ENCODE measurements around the gene EFCAB12. TPM values are rescaled to one million over a fixed set of nuclear protein-coding genes. Genes with fewer than 3 reads are reported as not detected.

Gene EFCAB12
- total RNA-seq, 3 donors from 2014 or later (not counting 1 experiment from before 2014, with no cell fraction given): 0.94 to 3.3 (median 1.4) TPM

- intact Hi-C loops (cut with micrococcal nuclease): no loop called here
- Mint-ChIP-seq H3K4me1 (no peaks in the 10 kb centered on the region), H3K27me3 (ENCODE audit: low read depth in 2 of 2) (peaks cover 0 to 5% of the 10 kb centered on the region in 2 donors), H3K4me3 (no peak overlapping the region), H3K36me3 (no peaks in the 10 kb centered on the region), H3K27ac (no peak overlapping the region), H3K9me3 (no peaks in the 10 kb centered on the region)
- Histone ChIP-seq H3K9me3 (ENCODE audit: control insufficient read depth, insufficient read depth, low read length) (no peaks in the 10 kb centered on the region), H3K36me3 (ENCODE audit: control insufficient read depth, insufficient read depth, low read length) (no peaks in the 10 kb centered on the region), H3K27ac (ENCODE audit: low read length) (no peak overlapping the region), H3K27me3 (ENCODE audit: control insufficient read depth, insufficient read depth, low read length) (no peaks in the 10 kb centered on the region), H3K4me1 (ENCODE audit: control insufficient read depth, insufficient read depth, low read length) (no peaks in the 10 kb centered on the region), H3K4me3 (ENCODE audit: low read length) (no peak overlapping the region)
- no peak for DNase-seq
- no peak for ATAC-seq
- WGBS (ENCODE audit: insufficient coverage): 93% methylated on average over 4 of the region's 4 CpGs
- TF ChIP-seq, protein P1, sequence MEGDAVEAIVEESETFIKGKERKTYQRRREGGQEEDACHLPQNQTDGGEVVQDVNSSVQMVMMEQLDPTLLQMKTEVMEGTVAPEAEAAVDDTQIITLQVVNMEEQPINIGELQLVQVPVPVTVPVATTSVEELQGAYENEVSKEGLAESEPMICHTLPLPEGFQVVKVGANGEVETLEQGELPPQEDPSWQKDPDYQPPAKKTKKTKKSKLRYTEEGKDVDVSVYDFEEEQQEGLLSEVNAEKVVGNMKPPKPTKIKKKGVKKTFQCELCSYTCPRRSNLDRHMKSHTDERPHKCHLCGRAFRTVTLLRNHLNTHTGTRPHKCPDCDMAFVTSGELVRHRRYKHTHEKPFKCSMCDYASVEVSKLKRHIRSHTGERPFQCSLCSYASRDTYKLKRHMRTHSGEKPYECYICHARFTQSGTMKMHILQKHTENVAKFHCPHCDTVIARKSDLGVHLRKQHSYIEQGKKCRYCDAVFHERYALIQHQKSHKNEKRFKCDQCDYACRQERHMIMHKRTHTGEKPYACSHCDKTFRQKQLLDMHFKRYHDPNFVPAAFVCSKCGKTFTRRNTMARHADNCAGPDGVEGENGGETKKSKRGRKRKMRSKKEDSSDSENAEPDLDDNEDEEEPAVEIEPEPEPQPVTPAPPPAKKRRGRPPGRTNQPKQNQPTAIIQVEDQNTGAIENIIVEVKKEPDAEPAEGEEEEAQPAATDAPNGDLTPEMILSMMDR (IDR thresholded peaks at IDR 0.05): no peak
Observed at GRCh38 chr3:129416415-129416814, 12.0 kb downstream of the EFCAB12 start.

GRCh38 chr3:129415830-129416229 lies 12.6 kb downstream of the EFCAB12 start:
- no peaks in the 10 kb centered on the region for H3K9me3 ChIP-seq (ENCODE audit: control insufficient read depth, insufficient read depth, low read length)
- H3K27me3 ChIP-seq (ENCODE audit: control insufficient read depth, insufficient read depth, low read length): no peaks in the 10 kb centered on the region
- TF ChIP-seq, protein P1 (IDR thresholded peaks at IDR 0.05): no peak
- DNase-seq (no peak), ATAC-seq (no peak)
- no peaks in the 10 kb centered on the region for H3K36me3 Mint-ChIP-seq
- H3K4me1 Mint-ChIP-seq: no peaks in the 10 kb centered on the region
- intact Hi-C loops (cut with micrococcal nuclease): no loop called here
- no peak overlapping the region for H3K27ac Mint-ChIP-seq
- no peaks in the 10 kb centered on the region for H3K4me1 ChIP-seq (ENCODE audit: control insufficient read depth, insufficient read depth, low read length)
- H3K9me3 Mint-ChIP-seq: no peaks in the 10 kb centered on the region
- no peak overlapping the region for H3K4me3 Mint-ChIP-seq
- no peaks in the 10 kb centered on the region for H3K36me3 ChIP-seq (ENCODE audit: control insufficient read depth, insufficient read depth, low read length)
- H3K27ac ChIP-seq (ENCODE audit: low read length): no peak overlapping the region
- WGBS (ENCODE audit: insufficient coverage): 91% methylated on average over 5 of the region's 6 CpGs
- H3K27me3 Mint-ChIP-seq (ENCODE audit: low read depth in 2 of 2): peaks cover 0 to 5% of the 10 kb centered on the region in 2 donors
- no peak overlapping the region for H3K4me3 ChIP-seq (ENCODE audit: low read length)

DNA sequence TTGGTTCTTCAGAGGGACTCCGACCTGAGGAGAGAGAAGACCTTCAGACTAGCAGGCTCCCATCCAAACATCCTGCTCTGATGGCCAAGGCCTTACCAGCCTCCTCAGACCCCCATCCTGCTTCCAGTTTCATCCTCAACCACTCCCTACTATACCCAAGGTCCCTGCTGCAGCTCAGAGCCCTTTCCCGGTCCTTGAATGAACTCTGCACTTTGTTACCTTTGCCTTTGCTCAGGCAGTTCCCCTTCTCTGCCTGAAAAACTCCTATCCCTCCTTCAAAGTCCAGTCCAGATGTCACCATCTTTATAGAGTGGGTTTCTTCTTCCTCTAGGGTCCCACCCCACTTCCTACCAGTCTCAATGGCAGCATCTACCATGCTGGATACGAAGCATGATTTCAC lies 13.1 kb downstream of the EFCAB12 start:
- Histone ChIP-seq H3K36me3 (ENCODE audit: control insufficient read depth, insufficient read depth, low read length) (no peaks in the 10 kb centered on the region), H3K27ac (ENCODE audit: low read length) (no peak overlapping the region), H3K4me3 (ENCODE audit: low read length) (no peak overlapping the region), H3K4me1 (ENCODE audit: control insufficient read depth, insufficient read depth, low read length) (no peaks in the 10 kb centered on the region), H3K27me3 (ENCODE audit: control insufficient read depth, insufficient read depth, low read length) (no peaks in the 10 kb centered on the region), H3K9me3 (ENCODE audit: control insufficient read depth, insufficient read depth, low read length) (no peaks in the 10 kb centered on the region)
- intact Hi-C loops (cut with micrococcal nuclease): no loop called here
- TF ChIP-seq, protein P1 (IDR thresholded peaks at IDR 0.05): no peak
- Mint-ChIP-seq H3K4me1 (no peaks in the 10 kb centered on the region), H3K36me3 (no peaks in the 10 kb centered on the region), H3K27ac (no peak overlapping the region), H3K27me3 (ENCODE audit: low read depth in 2 of 2) (peaks cover 0 to 5% of the 10 kb centered on the region in 2 donors), H3K9me3 (no peaks in the 10 kb centered on the region), H3K4me3 (no peak overlapping the region)
- 59% methylated on average over 3 of the region's 3 CpGs for WGBS (ENCODE audit: insufficient coverage)
- ATAC-seq: no peak
- DNase-seq: no peak

All from natural killer cell (primary cell).